ENCODE data around the gene CLEC11A.
"Not testable (repeated sequence)": the region's sequence is repeated elsewhere in the genome, so short reads cannot be mapped to it uniquely, and the experiment has no call there.

The CLEC11A gene

DNA sequence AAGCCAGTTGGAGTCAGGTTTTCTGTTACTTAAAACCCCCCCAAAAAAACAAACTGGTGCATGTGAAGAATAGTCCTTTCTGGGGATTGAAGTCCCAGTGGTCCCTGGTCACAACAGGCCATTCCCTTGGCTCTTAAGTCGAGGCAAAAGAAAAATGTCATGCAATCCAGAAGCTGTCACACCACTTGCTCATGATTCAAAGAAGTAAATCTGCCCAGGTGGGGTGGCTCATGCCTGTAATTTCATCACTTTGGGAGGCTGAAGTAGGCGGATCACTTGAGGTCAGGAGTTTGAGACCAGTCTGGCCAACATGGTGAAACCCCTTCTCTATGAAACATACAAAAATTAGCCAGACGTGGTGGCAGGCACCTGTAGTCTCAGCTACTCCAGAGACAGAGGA, 38.3 kb downstream of the CLEC11A start:
- DNase-seq (ENCODE audit: low read depth): not testable (repeated sequence)

DNA sequence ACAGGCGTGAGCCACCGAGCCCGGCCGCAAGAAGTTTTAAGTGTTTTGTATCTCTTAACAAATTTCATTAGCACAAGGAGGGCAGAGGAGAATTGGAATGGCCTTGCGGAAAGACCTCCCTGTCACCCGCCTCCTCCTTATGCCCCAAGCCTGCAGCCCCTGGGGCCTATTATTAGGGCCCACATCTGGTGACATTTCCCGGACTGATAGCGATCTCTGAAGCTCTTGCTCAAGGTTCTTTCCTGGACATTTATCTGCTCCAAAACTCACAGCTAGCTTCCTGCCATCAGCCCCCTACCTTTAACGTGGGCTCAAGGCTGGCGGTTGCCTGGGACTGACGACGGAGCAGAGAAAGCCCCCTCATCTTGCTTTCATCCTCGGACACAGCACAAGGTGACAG, 40.4 kb downstream of the CLEC11A start:
- not testable (repeated sequence) for DNase-seq (ENCODE audit: low read depth)

DNA sequence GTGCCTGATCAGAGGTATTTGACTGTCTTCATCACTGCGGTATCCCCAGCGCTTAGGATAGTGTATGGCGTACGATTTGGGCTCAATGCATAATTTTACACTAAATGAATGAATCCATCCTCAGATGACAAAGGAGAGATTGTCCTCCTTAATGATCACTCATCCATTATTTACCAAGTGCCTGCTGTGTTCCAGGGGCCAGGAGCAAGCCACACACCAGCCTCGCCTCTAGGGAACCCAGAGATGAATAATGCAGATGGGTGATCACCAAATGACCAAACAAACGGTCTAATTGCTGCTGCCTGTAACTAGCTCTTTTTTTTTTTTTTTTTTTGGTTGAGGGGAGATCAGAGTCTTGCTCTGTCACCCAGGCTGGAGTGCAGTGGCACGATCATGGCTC, 41.2 kb downstream of the CLEC11A start:
- no peak for DNase-seq (ENCODE audit: low read depth)

DNA sequence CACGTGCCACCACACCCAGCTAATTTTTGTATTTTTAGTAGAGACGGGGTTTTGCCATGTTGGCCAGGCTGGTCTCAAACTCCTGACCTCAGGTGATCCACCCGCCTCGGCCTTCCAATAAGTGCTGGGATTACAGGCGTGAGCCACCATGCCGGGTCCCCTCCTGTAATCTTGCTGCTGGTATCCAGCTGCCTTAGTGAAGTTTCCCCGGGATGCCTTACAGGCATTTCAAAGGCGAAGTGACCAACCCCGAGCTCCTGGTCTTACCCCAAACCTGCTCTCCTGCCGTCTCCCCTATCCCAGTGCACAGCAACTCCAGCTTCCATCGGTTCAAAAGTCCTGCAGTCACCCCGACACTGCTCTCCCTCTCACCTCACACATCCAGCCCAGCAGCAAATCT, 43.6 kb downstream of the CLEC11A start:
- DNase-seq (ENCODE audit: low read depth): not testable (repeated sequence)

DNA sequence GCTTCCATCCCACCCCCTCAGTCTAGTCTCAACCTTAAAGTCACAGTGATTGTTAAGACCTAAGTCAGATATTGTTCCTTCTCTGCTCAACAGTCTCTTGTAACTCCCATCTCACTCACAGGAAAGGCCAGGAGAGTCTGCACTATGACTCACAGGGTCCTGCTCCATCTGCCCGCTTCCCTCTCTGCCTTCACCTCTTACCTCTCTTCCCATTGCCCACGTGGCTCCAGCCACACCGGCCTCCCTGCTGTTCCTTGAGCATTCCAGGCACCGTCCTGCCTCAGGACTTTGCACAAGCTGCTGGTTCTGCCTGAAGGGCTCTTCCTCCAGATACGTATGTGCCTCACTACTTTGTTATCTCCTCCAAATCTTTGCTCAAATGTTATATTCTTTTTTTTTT, 44.1 kb downstream of the CLEC11A start:
- not testable (repeated sequence) for DNase-seq (ENCODE audit: low read depth)

DNA sequence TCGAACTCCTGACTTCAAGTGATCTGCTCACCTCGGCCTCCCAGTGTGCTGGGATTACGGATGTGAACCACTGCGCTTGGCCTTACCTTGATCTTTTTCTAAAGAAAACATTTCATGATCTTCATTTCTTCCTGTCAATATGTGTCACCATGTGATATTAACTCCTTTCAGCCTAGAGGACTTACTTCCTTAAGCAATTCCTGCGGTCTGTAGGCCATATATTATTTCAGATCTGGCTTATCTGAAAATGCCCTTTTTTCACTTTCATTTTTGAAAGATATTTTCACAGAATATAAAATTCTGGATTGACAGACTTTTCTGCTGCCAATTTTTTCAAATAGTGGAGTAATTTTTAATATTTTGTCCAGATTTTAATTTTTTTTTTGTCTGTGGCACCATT, 45.1 kb downstream of the CLEC11A start:
- no peak for DNase-seq (ENCODE audit: low read depth)

DNA sequence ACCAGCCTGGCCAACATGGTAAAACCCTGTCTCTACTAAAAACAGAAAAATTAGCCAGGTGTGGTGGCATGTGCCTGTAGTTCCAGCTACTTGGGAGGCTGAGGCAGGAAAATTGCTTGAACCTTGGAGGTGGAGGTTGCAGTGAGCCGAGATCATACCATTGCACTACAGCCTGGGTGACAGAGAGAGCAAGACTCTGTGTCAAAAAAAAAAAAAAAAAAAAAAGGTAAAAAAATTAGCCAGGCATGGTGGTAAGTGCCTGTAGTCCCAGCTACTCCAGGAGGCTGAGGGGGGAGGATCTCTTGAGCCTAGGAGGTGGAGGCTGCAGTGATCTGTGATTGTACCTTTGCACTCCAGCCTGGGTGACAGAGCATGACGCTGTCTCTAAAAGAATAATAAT, 47.0 kb downstream of the CLEC11A start, which contains the start of gene GPR32:
Gene GPR32 (plus strand): TSS at position 301 of the 400 bp plus-strand sequence. CDS start 137 bp downstream, outside the sequence.
- DNase-seq (ENCODE audit: low read depth): not testable (repeated sequence)

DNA sequence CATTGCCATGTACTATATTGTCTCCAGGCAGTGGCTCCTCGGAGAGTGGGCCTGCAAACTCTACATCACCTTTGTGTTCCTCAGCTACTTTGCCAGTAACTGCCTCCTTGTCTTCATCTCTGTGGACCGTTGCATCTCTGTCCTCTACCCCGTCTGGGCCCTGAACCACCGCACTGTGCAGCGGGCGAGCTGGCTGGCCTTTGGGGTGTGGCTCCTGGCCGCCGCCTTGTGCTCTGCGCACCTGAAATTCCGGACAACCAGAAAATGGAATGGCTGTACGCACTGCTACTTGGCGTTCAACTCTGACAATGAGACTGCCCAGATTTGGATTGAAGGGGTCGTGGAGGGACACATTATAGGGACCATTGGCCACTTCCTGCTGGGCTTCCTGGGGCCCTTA, 47.7 kb downstream of the CLEC11A start:
- no peak for DNase-seq (ENCODE audit: low read depth)

DNA sequence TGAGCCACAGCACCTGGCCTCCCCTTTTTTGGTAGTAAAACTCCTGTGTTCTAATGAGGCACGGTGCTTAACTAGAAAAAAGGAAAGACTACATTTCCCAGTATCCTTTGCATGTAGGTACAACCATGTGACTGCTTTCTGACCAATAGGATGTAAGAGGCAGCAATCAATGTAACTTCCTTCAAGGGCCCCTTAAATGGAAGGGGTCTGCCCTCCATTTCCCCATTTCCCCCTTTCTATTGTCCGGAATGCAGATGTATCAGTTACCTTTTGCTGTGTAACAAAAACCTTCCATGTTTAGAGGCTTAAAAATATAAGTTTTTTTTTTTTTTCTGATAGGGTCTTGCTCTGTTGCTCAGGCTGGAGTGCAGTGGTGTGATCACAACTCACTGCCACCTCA, 49.3 kb downstream of the CLEC11A start:
- DNase-seq (ENCODE audit: low read depth): no peak

DNA sequence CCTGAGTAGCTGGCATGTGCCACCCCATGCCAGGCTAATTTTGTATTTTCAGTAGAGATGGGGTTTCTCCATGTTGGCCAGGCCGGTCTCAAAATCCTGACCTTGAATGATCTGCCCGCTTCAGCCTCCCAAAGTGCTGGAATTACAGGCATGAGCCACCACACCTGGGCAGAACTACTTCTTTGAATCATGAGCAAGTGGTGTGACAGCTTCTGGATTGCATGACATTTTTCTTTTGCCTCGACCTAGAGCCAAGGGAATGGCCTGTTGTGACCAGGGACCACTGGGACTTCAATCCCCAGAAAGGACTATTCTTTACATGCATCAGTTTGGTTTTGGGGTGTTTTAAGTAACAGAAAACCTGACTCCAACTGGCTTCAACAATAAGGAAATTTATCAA, 49.7 kb downstream of the CLEC11A start:
- DNase-seq (ENCODE audit: low read depth): not testable (repeated sequence)

DNA sequence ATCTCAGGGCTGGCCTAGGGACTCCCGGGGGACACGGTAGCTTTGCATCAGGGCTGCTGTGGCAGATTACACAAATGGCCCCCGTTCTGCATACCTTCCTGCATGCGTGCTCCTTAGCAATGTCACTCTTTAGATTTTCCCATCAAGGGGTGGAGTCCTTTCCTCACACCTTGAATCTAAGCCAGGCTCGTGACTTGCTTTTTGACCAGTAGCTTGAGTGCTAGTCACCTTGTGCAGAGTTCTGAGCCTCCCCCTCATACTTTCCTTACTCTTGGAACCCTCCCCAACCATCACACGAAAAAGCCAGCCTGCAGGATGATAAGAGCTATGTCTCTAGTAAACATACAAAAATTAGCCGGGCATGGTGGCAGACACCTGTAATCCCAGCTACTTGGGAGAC, 50.3 kb downstream of the CLEC11A start:
- DNase-seq (ENCODE audit: low read depth): not testable (repeated sequence)
